ENCODE results near the gene AEBP1. TPM values are rescaled to one million over a fixed set of nuclear protein-coding genes. Genes with fewer than 3 reads are reported as not detected.

AEBP1 gene
- total and polyA plus RNA-seq, 2 of the 4 experiments (the other 2 are of a cell fraction) = 1.1 to 5.7 TPM

- intact Hi-C loops (cut with micrococcal nuclease) = no loop called here
- no TSS peak for BruUV-seq (replicated peaks)
- no peak overlapping the region for H3K4ac ChIP-seq (ENCODE audit: low read depth, low read length)
These were observed 52.4 kb downstream of the AEBP1 start for GRCh38 chr7:44156453-44157010.

More at GRCh38 chr7:44156453-44157010, 52.4 kb downstream of the AEBP1 start:
- Histone ChIP-seq H2BK5ac (ENCODE audit: low read depth, low read length, poor library complexity, severe bottlenecking) (no peak overlapping the region), H3K18ac (ENCODE audit: low read depth, low read length) (no peak overlapping the region), H3K4me2 (ENCODE audit: low read depth, low read length) (no peak overlapping the region), H3K9ac (ENCODE audit: low read depth, low read length) (no peak overlapping the region), H3K56ac (ENCODE audit: extremely low read depth, insufficient read depth, low read length) (no peak overlapping the region), H3K79me1 (ENCODE audit: low read depth in 1 of 2, low read length in 2 of 2) (no peaks in the 10 kb centered on the region), H2AK9ac (replicated peaks; ENCODE audit: low read depth, low read length, poor library complexity) (no peak overlapping the region), H3K27me3 (ENCODE audit: control insufficient read depth, insufficient read depth, low read length) (peaks cover 6% of the 10 kb centered on the region; the same call in 1 of the 2 replicates), H2BK120ac (ENCODE audit: low read depth, low read length) (no peak overlapping the region), H3K9me1 (ENCODE audit: insufficient read depth, low read length) (0 out of 2 replicates have a peak, but pooled peaks cover 3% of the 10 kb centered on the region), H4K5ac (ENCODE audit: low read depth, low read length) (no peak overlapping the region), H2BK15ac (ENCODE audit: low read depth, low read length) (no peak overlapping the region), H3K36me3 (ENCODE audit: control insufficient read depth, insufficient read depth, low read length) (no peaks in the 10 kb centered on the region), H4K20me1 (ENCODE audit: insufficient read depth, low read length) (no peaks in the 10 kb centered on the region), H4K91ac (ENCODE audit: insufficient read depth, low read depth, low read length) (no peak overlapping the region), H3K14ac (replicated peaks; ENCODE audit: low read depth, low read length) (no peak overlapping the region), H2BK20ac (ENCODE audit: low read depth, low read length) (no peak overlapping the region), H3K4me3 (ENCODE audit: insufficient read depth, low read depth, low read length) (no peak overlapping the region), H4K8ac (ENCODE audit: low read depth in 2 of 2, low read length in 2 of 2) (no peak overlapping the region), H2AFZ (replicated peaks; ENCODE audit: low read length, poor library complexity) (no peak overlapping the region), H3K23ac (ENCODE audit: low read depth, low read length) (no peak overlapping the region), H2AK5ac (ENCODE audit: low read depth, low read length) (no peak overlapping the region), H3K4me1 (ENCODE audit: control insufficient read depth, insufficient read depth, low read length) (no peaks in the 10 kb centered on the region), H3K27ac (ENCODE audit: insufficient read depth, low read length) (no peak overlapping the region), H3K9me3 (ENCODE audit: control insufficient read depth, insufficient read depth, low read length) (no peaks in the 10 kb centered on the region)
- TF ChIP-seq POLR2A (IDR thresholded peaks at IDR 0.05; ENCODE audit: low read depth, low read length) (no peak), FOS (IDR thresholded peaks at IDR 0.05; ENCODE audit: low read depth, low read length) (no peak), BHLHE40 (IDR thresholded peaks at IDR 0.05; ENCODE audit: low read depth, low read length) (no peak), MXI1 (IDR thresholded peaks at IDR 0.05; ENCODE audit: borderline replicate concordance, low read depth, low read length) (no peak), SMC3 (IDR thresholded peaks at IDR 0.05; ENCODE audit: low read depth, low read length) (no peak), RFX5 (IDR thresholded peaks at IDR 0.05; ENCODE audit: low read depth, low read length) (no peak), NFE2L2 (IDR thresholded peaks at IDR 0.05; ENCODE audit: low read depth, low read length) (no peak), USF2 (IDR thresholded peaks at IDR 0.05; ENCODE audit: low read depth, low read length) (no peak)
- POLR2A ChIA-PET (ENCODE audit: unreplicated experiment) = no interaction called here
- no peak for DNase-seq
- ATAC-seq (ENCODE audit: low read depth) = no peak
- dilution Hi-C loops (cut with HindIII; ENCODE audit: low sequenced_read_pairs, unreplicated experiment) = no loop called here
- CTCF ChIA-PET = no interaction called here
- in situ Hi-C loops (cut with MboI; ENCODE audit: low sequenced_read_pairs) = no loop called here
- no CpG with 5 or more reads among the region's 4 CpGs for WGBS, 2 experiments (ENCODE audit: extremely low coverage in 2 of 2, insufficient read length in 1 of 2)
